ENCODE data around the gene BHLHE41.
A peak's percentile ranks its signal among the peaks of the same experiment; 100 is the strongest.

The BHLHE41 gene

DNA sequence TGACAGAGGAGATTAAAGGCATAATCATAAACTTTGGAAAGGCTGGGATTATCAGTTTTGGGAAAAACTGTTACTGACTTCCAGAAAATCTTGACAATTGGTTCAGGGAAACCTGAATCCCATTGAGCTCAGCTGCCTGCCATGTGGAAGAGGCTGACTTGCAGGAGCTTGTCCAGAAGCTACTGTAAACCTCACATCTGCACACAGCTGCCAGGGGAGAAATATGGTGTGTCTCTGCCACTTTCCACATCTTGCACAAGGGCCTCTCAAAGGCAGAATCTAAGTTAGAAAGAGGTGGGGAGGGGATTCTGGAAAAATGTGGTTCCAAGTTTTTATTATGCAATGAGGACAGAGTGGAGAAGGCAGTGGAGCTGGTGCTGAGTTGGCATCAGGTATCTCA, 8.7 kb upstream of the BHLHE41 start:
- DNase-seq: no peak

DNA sequence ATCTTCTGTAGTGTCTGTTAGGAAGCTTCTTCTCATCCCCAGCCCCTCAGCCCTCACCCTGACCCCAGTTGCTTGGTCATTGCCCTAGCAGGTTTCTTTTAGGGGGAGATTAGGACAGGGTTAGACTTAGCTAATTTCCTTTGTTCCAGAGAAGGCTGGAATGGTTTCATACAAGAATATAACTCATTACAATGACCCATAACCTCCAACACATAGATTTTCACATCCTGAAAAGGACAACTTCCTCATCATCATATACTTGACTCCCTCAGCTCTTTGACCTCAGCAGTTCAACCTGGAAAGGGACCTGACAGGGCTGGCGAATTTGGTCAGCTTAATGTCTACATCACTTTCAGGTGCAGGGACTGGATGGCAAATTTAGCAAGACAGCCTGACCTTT, 8.0 kb upstream of the BHLHE41 start:
- DNase-seq: no peak

DNA sequence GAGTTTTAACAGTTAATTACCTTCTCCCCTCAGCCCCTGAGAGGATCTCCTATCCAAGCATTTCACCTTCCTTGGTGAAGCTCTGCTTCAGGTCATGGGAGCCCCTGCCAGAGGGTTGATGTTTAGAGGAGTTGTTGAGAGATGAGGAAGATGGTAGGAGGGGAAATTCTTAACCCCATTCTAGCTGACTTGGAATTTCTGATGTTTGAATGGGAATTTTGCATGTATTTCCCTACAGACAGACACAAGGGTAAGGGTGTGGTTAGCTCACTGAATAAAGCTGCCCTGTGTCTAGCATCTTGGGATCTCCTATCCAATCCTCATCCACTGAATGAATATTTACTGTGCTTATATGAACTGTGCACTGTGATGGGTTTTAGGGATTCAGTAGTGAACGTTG, 7.1 kb upstream of the BHLHE41 start:
- no peak for DNase-seq

DNA sequence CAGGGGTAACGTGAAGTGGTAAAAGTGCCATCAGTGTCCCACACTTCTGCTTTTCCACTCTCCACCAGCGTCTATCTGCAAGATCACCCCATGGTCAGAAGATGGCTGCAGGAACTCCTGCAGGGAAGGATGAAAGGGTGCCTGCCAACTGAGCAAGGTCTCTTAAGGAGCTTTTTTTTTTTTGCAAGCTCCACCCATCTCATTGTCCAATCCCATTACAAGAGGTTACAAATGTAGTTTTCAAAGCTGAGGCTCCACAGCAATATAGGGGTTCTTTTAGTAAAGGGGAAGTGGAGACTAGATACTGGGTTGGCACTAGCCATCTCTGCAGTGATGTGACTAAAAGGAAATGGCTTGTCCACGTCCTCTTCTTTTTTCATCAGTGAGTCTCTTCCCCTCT, 5.9 kb upstream of the BHLHE41 start:
- DNase-seq: no peak

DNA sequence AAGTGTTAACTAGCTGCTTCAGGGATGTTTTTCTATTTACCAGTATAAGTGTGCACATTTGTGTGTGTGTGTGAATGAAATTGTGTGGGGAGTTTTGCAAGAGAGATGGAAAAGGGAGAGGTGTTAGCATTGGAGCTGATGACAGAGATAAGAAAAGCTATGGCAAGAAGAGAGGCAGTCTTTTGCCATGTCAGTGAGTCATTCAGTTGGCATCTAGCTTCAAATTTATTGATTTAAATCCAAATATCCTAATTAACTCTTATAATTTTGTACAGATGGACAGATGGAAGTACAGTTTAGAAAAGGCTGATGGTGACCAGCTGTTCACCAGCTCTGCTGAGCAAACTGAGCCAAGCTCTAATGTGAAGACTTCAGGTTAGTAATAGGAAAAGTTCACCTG, 3.3 kb upstream of the BHLHE41 start:
- no peak for DNase-seq

DNA sequence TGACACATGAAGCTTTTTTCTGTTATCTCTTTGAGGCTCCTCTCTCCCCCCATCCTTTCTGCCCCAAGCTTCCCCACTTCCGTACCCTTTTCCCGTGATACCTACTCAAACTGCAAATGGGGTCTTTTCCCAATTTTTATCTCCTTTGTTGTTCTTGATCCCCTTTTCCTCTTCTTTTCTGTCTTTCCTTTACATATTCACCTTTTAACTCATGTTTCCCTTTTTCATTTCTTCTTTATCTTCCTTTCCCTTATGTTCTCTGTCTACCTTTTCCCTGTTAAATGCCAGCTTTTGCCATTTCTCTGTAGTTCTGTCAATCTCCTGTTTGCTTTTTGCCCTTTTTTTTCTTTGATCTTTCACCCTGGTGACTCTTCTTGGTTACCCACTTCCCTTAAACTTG, 2.6 kb upstream of the BHLHE41 start:
- DNase-seq: no peak

DNA sequence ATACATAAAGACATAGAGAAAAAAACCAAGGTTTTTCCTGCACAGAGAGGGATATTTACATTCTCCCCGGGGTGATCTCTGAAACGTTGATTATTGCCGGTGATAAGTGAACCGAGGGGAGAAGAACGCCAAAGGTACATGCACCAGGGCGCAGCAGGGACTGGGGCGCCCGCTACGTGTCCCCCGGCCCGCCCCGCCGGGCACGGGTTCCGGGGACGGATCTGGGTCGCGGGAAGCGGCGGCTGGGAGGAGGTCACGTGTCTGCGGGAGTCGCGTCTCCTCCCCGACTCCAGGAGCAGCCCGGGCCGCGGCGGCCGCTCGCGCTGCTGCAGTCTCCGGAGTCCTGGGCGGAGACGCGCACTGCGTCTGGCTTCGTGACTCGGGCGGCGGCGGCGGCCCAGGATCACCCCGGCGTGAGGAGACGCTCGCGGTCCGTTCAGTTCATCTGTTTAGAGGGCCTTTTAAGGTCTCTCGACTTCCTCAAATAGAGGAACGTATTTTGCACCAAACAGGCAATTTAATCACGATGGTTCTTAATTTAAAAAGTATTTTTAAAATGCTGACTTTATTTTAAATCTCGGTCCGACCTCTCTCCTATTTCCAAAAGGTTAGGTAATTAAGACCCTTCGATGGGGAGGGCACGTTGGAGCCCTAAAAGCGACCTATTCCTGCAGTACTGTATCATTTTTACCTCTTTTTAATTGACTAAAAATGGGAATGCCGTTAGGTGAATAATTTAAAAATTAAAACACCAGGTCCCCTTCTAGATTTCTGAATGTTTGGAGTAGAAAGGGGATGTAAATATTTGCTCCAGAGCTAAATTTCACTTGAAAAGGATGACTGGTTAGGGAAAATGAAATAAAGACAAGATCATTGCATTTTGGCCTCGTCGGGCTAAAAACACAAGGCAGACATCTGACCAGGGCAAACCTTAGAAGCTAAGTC, 1.8 kb upstream of the BHLHE41 start:
- DNase-seq: peak; percentile 75

DNA sequence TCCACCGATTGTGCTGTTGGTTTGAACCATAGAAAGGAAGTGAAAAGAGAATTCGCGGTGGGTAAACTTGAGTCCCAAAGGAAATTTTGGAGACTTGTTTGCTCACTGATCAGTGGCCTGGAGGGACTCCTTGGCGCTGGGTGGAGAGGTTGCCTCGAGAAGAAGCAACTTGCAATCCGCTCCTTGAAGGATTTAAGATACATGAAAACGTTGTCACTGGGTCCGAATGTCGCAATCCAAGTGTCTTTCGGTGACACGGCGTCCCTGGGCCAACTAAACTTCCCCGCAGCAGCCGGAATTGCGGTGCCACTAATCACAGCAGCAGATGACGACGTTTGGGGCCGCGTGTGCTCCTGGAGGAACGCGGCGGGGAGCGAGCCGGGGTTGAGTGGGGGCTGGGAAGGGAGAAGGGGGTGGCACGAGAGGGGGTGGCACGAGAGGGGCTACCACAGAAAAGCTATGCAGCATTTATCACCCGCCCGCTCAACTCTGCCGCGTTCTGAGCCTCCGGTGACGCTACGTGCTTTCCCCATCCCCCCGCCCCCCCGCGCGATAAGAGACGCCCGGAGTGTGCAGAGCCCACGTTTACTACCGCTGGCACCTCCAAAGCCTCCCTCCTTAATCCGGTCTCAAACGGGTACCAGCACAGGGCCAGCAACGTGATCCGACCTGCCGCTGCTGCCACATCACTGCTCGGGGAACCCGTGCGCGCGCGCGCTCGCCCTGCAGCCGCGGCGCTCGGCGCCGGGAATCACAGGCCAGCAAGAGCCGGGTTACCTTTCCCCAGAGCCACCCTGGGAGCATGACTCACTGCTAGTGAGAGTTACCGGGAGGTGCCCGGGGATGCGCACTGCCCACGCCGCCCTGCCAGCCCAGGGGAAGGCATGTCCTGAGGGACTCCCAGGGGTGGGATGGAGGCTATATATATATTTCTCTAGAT, 833 bp upstream of the BHLHE41 start:
- DNase-seq: peak; percentile 50

DNA sequence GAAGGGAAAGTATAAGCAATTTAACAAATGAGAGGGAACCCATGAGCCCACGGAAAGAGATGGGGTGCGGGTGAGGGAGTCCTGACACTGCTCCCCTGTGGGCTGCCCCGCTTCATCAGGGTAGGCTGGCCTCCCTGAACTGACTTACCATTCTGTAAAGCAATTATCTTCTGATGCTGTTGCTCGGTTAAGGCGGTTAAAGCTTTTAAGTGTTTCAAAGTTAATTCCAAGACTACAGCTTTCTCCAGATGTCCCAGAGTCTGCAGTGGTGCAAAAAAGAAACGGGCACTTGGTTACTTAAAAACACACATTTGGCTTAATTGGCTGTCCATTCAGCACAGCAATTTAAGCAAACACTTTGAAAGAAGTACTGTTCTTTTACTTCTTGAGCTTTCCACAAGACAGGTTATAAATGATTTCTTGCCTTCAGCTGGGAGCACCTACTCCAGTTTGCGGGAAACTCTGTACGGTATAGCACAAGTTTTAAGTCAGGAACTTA, 1.3 kb downstream of the BHLHE41 start:
- no peak for DNase-seq

DNA sequence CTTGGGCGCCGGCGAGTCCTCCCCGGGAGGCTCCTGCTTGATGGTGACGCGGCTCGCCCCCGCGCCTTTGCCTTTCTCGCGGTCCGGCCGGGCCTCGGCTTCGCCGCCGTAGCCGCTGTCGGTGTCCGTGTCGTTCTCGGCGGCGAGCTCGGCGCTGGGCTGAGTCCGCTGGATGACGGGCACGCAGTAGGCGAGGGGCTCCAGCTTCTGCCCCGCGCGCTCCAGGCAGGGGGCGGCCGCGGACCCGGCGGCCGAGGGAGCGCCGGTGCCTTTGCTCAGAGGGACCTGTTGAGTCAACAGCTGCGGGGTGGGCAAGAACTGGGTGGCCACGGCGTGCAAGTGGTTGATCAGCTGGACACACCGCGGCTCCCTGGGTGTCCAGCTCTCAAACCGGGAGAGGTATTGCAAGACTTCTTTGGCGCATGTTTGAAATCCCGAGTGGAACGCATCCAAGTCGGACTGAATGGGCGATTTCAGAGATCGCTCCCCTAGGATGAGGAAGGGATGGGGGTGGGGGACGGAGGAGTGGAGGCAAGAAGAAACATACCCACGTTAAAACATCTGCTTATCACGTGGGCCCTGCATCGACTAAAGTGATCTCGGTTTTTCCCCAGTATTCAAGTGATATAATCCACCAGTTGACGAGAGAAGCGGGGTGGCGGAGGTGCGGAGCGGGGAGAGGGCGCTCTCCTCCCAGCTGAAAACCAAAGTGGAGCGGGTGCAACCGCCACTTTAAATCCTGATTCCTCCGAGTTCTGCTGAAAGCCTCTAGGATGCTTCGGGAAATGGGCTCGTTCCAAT, 2.0 kb downstream of the BHLHE41 start:
- no peak for DNase-seq

DNA sequence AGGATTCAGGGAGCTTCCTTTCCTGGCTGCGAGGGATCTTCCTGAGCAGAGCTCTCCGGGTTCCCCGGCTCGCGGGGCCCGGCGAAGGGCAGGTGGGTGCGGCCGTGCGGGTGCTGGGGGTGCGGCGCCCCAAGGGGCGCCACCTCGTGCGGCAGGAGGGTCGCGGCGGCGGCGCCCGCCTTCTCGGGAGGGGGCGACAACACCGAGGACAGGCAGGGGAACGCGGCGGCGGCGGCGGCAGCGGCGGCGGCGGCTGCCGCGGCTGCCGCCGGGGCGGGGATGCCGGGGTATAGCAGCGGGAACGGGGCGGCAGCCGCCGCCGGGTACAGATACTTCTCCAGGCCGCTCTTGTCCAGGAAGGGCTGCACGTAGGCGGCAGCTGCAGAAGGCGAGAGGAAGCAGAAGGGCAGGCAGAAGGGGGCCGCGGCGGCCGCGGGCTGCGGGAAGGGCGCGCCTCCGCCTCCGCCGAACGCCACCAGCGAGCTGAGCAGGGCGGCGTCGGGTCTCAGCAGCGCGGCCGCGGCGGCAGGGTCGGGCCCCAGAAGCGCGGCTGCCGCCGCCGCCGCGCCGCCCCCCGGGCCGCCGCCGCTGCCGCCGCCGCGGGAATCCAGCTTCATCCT, 2.7 kb downstream of the BHLHE41 start:
- no peak for DNase-seq

DNA sequence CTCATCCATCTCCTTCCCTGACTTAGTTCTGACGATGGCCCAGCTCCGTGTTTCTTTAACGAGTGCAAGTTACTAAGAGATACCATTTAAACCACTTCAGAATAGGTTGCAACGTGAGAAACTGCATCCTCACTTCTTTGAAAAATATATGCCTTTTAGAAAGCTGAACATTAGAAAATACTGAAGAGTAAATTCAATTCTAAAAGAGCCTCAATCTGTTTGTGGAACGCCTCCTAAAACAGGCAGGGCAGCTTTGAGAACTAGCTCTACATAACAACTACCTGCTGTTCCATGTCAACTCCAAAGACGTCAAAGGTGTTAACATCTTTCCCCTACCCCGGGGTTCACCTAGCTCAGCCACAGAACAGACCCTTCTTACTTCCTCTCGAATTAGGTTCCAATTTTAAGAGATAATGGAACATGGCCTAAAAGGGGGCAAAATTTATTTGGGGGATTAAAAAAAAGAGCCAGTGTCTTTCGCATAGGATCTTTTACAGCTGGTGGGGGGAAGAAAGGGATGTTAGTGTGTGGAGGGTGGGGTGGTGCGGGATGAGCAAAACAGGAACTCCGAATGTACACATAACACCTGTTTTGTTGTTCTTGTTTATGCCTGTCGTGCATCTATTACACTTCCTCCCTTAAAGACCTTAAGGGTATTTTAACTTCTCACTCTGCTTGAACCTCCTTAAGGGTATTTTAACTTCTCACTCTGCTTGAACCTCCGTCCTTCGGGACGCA, 3.3 kb downstream of the BHLHE41 start:
- no peak for DNase-seq

DNA sequence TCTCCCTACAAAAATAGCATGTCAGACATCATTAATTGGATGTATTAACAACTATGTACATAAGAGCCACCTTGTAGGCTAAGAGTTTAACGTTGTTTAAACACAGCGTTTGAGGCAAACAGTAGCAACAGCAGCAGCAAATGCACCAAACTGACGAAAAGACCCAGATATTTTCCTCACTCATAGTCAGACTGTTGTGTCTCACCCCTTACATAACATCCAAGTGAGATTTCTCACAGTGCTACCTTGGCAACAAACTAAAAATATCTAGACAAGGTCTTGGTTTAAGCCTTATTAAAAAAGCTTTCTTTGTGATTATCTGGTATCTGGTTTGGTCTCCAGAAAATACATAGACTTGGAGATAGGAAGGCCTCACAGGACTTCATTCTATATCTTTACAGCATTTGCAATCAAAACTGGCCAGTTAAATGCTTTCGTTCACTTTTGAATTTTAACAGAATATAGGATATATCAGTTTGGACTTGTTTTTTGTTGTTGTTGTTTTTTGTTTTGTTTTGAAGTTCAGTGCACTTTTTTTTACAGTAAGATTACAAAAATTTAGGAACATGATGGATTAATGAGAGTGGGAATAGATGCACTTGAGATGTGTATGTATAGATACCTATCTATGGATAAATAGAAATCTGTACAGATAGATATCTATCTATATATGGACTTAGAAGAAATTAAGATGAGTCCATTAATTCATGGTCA, 4.1 kb downstream of the BHLHE41 start:
- DNase-seq: no peak

DNA sequence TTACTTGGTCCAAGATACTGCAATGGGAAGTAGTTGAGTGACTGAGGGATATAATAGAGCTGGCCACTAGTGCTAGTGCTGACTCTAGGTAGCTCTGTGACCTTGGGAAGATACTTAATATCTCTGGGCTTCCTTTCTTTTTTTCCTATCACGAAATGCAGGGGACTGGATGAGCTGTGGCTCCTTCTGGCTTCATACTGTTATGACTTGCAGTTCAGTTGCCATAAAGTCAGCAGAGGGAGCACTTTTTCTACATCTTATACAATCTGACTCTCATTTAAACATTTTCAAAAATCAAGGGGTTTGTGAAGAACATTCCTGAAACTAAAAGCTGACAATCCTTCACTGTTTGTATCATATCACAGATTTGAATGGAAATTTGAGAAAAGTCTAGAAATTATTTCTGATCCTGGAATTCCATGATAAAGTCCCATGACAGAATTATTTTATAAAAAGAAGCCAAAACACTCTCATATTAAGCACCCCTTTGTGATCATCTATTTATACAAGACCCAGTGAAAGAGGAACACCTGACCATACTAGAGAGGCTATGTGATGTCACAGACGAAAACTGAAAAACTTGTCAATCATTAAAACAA, 5.3 kb downstream of the BHLHE41 start:
- peak; percentile 29 for DNase-seq

DNA sequence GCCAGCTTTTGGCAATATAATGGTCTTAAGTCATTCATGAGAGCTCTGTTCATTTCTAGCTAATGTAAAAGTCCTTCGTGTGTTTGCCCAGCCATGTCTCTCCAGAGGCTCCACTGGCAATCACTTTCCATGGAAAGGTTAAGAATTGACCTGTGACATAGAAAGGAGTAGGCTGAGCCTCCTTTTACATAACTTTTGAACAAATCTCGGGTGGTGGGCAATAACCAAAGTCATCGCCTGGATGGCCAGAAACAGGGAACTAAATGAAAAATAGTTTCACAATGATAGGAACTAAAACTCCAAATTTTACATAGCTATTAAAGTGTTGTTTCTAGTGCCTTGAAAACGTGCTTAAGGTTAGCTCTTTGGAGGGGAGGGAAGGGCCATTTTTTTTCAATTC, 6.5 kb downstream of the BHLHE41 start:
- DNase-seq: no peak

DNA sequence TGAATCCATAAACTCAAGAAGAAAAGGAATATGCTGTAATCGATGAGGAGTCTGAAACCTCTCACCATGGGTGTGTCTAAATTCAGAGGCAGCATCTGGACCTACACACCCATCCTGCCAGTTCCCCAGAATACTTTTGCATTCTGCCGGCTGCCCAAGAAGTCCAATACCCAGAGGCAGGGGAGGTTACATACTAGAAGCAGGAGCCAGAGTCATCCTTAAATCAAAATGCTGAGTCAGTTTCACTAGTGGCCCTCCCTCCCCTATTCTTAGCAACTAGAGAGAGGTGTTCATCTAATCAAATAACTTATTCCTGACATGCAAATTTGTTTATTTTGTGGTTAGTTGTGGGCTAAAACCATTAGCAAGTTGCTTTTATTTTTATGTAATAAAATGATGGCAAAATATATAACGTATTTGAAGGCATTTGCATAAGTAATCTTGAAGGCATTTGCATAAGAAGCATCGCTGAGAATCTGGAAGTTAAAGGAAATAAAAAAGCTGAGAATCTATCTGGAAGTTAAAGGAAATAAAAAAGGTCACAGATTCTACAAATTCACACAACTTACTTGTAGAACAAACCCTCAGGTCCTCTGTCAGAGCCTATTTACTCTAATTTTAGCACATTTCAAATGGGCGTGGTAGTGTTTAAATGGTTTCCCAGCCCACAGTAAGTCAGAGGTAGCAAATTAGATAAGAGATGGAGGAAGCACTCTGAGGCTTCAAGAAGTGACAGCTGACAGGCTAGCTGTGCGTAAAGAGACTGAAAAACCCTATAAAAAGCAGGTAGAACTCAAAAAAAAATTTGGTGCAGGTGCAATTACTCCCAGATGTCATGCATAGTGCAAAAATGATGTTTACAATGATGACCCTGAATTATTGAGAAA, 7.8 kb downstream of the BHLHE41 start:
- no peak for DNase-seq

DNA sequence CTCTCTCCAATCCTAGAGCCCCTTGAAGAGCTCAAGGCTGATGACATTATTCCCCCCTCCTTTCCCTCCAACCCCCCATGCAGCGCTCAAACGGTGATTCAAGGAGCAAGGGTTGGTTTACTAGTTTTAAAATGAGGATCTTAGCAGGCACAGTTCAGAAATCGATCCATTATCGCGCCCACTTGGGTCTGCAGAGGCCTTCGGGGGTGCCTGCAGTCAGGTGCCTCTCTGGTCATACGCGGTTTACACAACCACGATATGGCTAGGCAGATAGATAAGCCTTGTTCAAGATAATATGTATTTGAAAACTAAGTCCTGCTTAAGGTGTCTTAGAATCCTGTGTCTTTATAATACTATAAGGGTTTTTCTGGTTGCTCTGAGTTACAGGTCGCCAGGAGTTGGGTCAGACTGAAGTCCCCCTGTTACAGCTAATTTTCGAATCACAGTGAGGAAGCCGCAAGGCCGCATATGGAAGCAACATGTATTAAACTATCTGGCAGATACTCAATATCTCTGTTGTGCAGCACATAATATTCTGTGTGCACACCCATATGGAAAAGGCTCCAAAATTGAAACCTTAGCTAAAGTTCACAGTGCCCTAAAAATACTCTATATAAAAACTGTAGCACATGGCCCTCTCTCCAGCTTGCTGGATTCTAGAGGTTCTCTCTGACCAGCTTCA, 10.0 kb downstream of the BHLHE41 start:
- no peak for DNase-seq

DNA sequence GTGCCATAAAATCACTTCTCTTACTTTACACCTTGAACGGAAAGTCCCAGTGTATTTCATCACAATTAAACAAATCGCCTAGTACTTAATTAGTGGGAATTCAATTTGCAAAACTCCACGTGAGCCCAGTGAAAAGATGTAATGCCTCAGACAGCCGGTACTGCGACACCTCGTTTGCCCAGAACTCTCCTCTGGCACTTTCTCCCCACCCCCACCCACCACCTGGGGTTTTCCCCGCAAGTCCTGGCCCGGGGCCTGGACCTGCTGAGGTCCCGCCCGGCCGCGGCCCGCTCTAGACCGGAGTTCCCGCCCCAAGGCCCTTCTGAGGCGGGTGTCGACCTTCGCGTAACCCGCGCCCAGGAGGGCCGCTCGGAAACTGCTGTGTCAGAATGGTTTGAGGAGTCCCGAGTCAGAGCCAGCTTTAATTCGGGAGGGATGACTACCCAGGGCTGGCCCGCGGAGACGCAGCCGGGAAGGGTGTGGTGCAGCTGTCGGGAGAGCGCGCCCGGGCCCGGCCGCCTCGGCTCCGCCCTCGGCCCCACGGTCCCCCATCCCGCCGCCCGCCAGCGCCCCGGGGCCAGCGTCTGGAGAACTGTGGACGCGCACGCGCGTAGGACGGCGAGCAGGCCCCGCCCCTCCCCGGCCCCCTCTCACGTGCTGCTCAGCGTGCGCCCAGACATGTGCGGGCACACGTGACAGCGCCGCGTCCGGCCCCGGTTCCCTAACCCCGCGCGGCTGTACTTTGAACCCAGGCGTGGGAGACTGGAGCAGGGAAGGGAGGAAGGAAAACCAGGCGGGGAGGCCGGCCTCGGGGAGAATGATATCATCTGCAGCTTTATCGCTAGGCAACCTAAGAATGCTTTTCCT, 10.8 kb downstream of the BHLHE41 start:
- DNase-seq: peak; percentile 79

All from NCI-H2171 (cell line).